Measurements from ENCODE around the gene NPHP4.

NPHP4 gene

DNA sequence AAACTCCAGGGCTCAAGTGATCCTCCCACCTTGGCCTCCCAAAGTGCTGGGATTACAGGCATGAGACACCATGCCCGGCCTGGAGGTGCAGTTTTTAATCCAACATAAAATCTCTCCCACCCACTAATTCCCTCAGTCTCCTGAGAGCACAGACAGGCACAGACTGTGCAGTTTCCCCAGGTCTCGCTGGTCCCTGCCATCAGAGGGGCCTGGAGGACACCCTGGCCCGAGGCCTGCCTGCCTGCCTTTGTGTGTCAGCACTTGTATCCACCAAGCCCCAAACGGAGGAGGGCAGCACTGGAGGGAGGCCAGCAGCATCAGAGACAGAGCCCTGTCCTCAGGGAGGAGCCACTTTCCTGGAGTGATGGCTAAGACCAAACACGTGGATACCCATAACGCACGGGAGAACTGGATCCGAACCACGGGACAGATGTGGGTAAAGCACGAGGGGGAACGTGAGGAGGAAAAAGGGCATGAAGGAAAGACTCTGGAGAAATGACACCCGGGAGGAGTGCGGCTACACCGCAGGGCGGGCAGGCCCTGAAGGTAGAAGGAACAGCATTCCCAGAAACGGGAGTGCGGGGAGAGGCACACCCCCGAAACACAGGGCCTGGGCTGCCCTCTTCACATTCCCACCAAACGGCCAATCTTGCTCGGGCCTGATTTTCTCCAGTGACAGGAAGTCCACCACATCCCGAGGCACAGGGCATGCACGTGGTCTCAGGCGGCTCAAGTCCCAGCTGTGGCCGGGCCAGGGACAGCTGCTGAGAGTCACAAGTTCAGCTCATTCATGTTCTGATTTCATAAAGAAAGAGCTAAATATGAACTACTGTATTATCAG is 29.7 kb downstream of the NPHP4 start:
- H3K4me3 ChIP-seq (ENCODE audit: low read length): no peak overlapping the region
- no peaks in the 10 kb centered on the region for H3F3A ChIP-seq (ENCODE audit: control insufficient read depth, insufficient read depth)
- no peaks in the 10 kb centered on the region for H3K9me3 ChIP-seq (ENCODE audit: control insufficient read depth, insufficient read depth, low read length)
- no peaks in the 10 kb centered on the region for H3K4me1 ChIP-seq (ENCODE audit: control insufficient read depth, low read length)
- no peaks in the 10 kb centered on the region for H3K27me3 ChIP-seq (ENCODE audit: control insufficient read depth, low read length)
- H3K27ac ChIP-seq (ENCODE audit: low read depth, low read length): no peak overlapping the region
- no peaks in the 10 kb centered on the region for H4K20me1 ChIP-seq (ENCODE audit: control insufficient read depth, insufficient read depth, low read depth, low read length)
- H3K4me2 ChIP-seq (ENCODE audit: low read length): no peak overlapping the region
- no peaks in the 10 kb centered on the region for H3K36me3 ChIP-seq (ENCODE audit: control insufficient read depth, low read length)
- TF ChIP-seq, protein P1, sequence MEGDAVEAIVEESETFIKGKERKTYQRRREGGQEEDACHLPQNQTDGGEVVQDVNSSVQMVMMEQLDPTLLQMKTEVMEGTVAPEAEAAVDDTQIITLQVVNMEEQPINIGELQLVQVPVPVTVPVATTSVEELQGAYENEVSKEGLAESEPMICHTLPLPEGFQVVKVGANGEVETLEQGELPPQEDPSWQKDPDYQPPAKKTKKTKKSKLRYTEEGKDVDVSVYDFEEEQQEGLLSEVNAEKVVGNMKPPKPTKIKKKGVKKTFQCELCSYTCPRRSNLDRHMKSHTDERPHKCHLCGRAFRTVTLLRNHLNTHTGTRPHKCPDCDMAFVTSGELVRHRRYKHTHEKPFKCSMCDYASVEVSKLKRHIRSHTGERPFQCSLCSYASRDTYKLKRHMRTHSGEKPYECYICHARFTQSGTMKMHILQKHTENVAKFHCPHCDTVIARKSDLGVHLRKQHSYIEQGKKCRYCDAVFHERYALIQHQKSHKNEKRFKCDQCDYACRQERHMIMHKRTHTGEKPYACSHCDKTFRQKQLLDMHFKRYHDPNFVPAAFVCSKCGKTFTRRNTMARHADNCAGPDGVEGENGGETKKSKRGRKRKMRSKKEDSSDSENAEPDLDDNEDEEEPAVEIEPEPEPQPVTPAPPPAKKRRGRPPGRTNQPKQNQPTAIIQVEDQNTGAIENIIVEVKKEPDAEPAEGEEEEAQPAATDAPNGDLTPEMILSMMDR (IDR thresholded peaks at IDR 0.05; ENCODE audit: low read depth, low read length, poor library complexity, severe bottlenecking): no peak
- TF ChIP-seq EZH2phosphoT487 (IDR thresholded peaks at IDR 0.05; ENCODE audit: borderline replicate concordance, low read length): no peak
- H3K79me2 ChIP-seq (ENCODE audit: control insufficient read depth, low read length): no peaks in the 10 kb centered on the region
- no peaks in the 10 kb centered on the region for H3K9me2 ChIP-seq (replicated peaks; ENCODE audit: control insufficient read depth, low read length)

DNA sequence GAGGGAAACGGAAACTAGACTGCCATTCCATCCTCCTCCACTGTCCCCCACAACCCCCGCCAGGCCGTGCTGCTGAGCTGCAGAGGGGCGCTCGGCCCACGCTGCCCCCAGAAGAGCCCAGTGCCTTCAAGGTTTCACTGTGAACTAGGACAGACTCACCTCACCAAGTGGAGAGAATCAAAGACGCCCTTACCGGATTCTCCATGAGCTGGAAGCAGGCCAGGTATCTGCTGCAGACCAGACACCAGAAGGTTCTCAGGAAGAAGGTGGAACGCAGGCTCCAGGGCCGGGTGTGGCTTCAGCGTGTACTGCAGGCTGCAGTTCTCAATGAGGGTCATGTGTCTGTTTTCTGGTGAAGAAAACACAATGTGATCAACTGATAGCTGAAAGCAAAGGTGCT is 30.6 kb downstream of the NPHP4 start:
- Histone ChIP-seq H3F3A (ENCODE audit: control insufficient read depth, insufficient read depth) (no peaks in the 10 kb centered on the region), H3K79me2 (ENCODE audit: control insufficient read depth, low read length) (no peaks in the 10 kb centered on the region), H3K36me3 (ENCODE audit: control insufficient read depth, low read length) (no peaks in the 10 kb centered on the region), H3K9me3 (ENCODE audit: control insufficient read depth, insufficient read depth, low read length) (no peaks in the 10 kb centered on the region), H3K27ac (ENCODE audit: low read depth, low read length) (no peak overlapping the region), H3K9me2 (replicated peaks; ENCODE audit: control insufficient read depth, low read length) (no peaks in the 10 kb centered on the region), H3K27me3 (ENCODE audit: control insufficient read depth, low read length) (no peaks in the 10 kb centered on the region), H3K4me2 (ENCODE audit: low read length) (no peak overlapping the region), H3K4me3 (ENCODE audit: low read length) (no peak overlapping the region), H3K4me1 (ENCODE audit: control insufficient read depth, low read length) (no peaks in the 10 kb centered on the region), H4K20me1 (ENCODE audit: control insufficient read depth, insufficient read depth, low read depth, low read length) (no peaks in the 10 kb centered on the region)
- TF ChIP-seq, protein P1 (IDR thresholded peaks at IDR 0.05; ENCODE audit: low read depth, low read length, poor library complexity, severe bottlenecking): no peak
- TF ChIP-seq EZH2phosphoT487 (IDR thresholded peaks at IDR 0.05; ENCODE audit: borderline replicate concordance, low read length): no peak

DNA sequence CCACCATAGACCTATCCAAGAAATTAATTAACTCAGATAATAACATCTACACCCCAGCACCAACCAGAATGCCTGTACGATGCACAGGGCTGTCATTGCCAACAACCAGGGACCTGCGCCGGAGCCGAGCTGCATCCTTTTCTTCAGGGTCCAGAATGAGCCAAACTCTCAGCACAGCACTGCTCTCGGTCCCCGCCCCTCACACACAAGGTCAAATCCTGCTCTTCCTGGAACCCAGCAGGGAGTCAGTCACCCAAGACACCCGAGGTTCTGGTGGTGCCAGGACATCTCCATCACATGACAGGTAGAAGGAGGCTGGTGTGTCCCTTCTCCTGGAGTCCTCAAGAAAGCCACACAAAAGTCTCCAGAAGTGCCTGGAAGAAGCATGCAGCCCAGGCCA is 31.9 kb downstream of the NPHP4 start:
- Histone ChIP-seq H3K27ac (ENCODE audit: low read depth, low read length) (no peak overlapping the region), H3K27me3 (ENCODE audit: control insufficient read depth, low read length) (no peaks in the 10 kb centered on the region), H3K4me2 (ENCODE audit: low read length) (no peak overlapping the region), H3K9me2 (replicated peaks; ENCODE audit: control insufficient read depth, low read length) (no peaks in the 10 kb centered on the region), H4K20me1 (ENCODE audit: control insufficient read depth, insufficient read depth, low read depth, low read length) (no peaks in the 10 kb centered on the region), H3K4me1 (ENCODE audit: control insufficient read depth, low read length) (peaks cover 2% of the 10 kb centered on the region), H3F3A (ENCODE audit: control insufficient read depth, insufficient read depth) (no peaks in the 10 kb centered on the region), H3K79me2 (ENCODE audit: control insufficient read depth, low read length) (no peaks in the 10 kb centered on the region), H3K36me3 (ENCODE audit: control insufficient read depth, low read length) (no peaks in the 10 kb centered on the region), H3K9me3 (ENCODE audit: control insufficient read depth, insufficient read depth, low read length) (no peaks in the 10 kb centered on the region), H3K4me3 (ENCODE audit: low read length) (no peak overlapping the region)
- no peak for TF ChIP-seq EZH2phosphoT487 (IDR thresholded peaks at IDR 0.05; ENCODE audit: borderline replicate concordance, low read length)
- TF ChIP-seq, protein P1 (IDR thresholded peaks at IDR 0.05; ENCODE audit: low read depth, low read length, poor library complexity, severe bottlenecking): no peak
